Lower leg skin (tissue), 3 donors: Measurements from ENCODE around the gene AWAT2.

Source experiments
- CTCF ChIP-seq, 3 donors: fragments of 450-650 bp; IDR thresholded peaks; one replicate each; pipeline ENCODE4 v1.5.1; 2016; ENCODE audit warnings: antibody characterized with exemption in 3 of 3, mild to moderate bottlenecking in 3 of 3, moderate library complexity in 2 of 3
- POLR2A ChIP-seq, 2 donors: fragments of 450-650 bp; IDR thresholded peaks; one replicate each; pipeline ENCODE4 v1.6.1; 2016 to 2017; ENCODE audit warnings: antibody characterized with exemption in 2 of 2, mild to moderate bottlenecking in 1 of 2, moderate library complexity in 1 of 2

DNA sequence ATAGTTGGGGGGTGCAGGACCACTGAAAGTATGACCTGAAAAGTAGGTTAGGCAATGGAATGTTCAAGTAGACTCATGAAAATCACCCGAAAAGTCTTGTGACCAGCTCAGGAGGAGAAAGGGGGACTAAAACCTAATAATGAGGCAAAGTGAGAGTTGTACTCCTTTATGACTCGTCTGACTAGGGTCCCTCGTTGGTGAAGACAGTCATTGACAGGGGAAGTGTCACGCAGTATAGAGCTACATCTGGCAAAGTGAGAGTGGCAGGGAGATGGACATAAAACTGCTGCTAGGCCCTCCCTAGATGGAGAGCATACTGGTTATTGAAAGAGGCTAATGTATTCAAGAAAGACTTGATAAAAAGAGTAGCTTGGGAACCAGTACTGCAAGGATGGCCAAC is 33.0 kb upstream of the AWAT2 start:
- TF ChIP-seq CTCF (IDR thresholded peaks at IDR 0.05) (no peak), POLR2A (IDR thresholded peaks at IDR 0.05) (no peak)
